SK-N-SH treated with all-trans-retinoic acid at 6 μM for 48 hours (cell line): ENCODE measurements around the gene C6orf89.

Experiments used
- ARNTL ChIP-seq: fragments of 450-650 bp; formaldehyde crosslinking; IDR thresholded peaks from 2 replicates; pipeline ENCODE4 v1.5.0; 2020; ENCODE audit warnings: low read depth, mild to moderate bottlenecking, moderate library complexity, borderline replicate concordance
- OSR1 ChIP-seq: fragments of 250-450 bp; sonication (Bioruptor Pico); IDR thresholded peaks from 2 replicates; pipeline ENCODE4 v1.8.0; 2022; ENCODE audit warnings: moderate library complexity, mild to moderate bottlenecking, inconsistent platforms
- RARB ChIP-seq: fragments of 250-450 bp; sonication (Bioruptor Pico); IDR thresholded peaks from 2 replicates; pipeline ENCODE4 v1.8.0; 2021; ENCODE audit warnings: mild to moderate bottlenecking, moderate library complexity
- TCF4 ChIP-seq: fragments of 250-450 bp; sonication (Bioruptor Pico); IDR thresholded peaks from 2 replicates; pipeline ENCODE4 v1.8.0; 2021; ENCODE audit warnings: mild to moderate bottlenecking, moderate library complexity, borderline replicate concordance
- ZNF70 ChIP-seq: fragments of 450-650 bp; formaldehyde crosslinking; IDR thresholded peaks from 2 replicates; pipeline ENCODE4 v1.5.0; 2020; ENCODE audit warnings: mild to moderate bottlenecking, moderate library complexity

DNA sequence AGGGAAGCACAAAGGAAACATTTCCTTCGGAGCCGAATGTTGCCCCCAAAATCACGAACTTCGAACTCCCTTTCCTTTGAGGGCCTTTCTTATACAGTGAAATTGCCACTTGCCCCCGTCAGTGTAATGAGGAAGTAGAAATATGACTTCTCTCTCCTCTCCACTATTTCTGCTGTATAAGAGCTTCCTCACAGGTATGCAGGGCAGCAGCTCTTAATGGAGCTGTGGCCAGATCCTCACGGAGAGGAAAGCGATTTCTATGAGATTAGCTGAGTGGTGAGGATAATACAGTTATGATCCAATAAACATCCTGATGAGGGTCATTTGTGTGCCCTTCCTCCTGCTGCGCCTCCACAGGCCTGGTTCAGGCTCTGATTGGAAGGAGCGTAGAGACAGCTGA lies 35.7 kb upstream of the C6orf89 start:
- TF ChIP-seq OSR1 (no peak), RARB (no peak), ARNTL (no peak), ZNF70 (CRISPR knock-in tag) (no peak), TCF4 (CRISPR knock-in tag) (no peak)
